NCI-H345 treated with DMSO at 0.1 percent for 48 hours (cell line): ENCODE results near the gene RHBDD2.
"Not testable (repeated sequence)": the region's sequence is repeated elsewhere in the genome, so short reads cannot be mapped to it uniquely, and the experiment has no call there.

ENCODE experiments used
- DNase-seq: peaks from one replicate; lab custom pipeline; 2025; ENCODE audit not compliant: unreplicated experiment; lab: John Stamatoyannopoulos, UW

Gene RHBDD2

GRCh38 chr7:75866114-75866488, 12.7 kb upstream of the RHBDD2 start:
- DNase-seq, result no peak

- peak; percentile 54 for DNase-seq
Measured at GRCh38 chr7:75866489-75867389, 12.1 kb upstream of the RHBDD2 start.

- DNase-seq, result no peak
Measured at GRCh38 chr7:75867390-75867717, 11.5 kb upstream of the RHBDD2 start.

- DNase-seq, result no peak
Measured at GRCh38 chr7:75868153-75868552, 10.7 kb upstream of the RHBDD2 start.

GRCh38 chr7:75869776-75870379, 9.0 kb upstream of the RHBDD2 start:
- no peak for DNase-seq

GRCh38 chr7:75870557-75871161, 8.2 kb upstream of the RHBDD2 start:
- DNase-seq, result no peak

GRCh38 chr7:75872073-75872782, 6.6 kb upstream of the RHBDD2 start:
- DNase-seq, result no peak

- DNase-seq, result not testable (repeated sequence)
Measured at GRCh38 chr7:75874180-75874579, 4.7 kb upstream of the RHBDD2 start.

GRCh38 chr7:75875113-75876080, 3.4 kb upstream of the RHBDD2 start:
- DNase-seq, result no peak

- no peak for DNase-seq
Measured at GRCh38 chr7:75876126-75876881, 2.5 kb upstream of the RHBDD2 start.

- no peak for DNase-seq
Measured at GRCh38 chr7:75878312-75878768, 494 bp upstream of the RHBDD2 start.

- DNase-seq, result no peak
Measured at GRCh38 chr7:75879771-75880184, 944 bp downstream of the RHBDD2 start.

GRCh38 chr7:75880242-75880641, 1.4 kb downstream of the RHBDD2 start:
- no peak for DNase-seq

- no peak for DNase-seq
Measured at GRCh38 chr7:75881436-75882095, 2.7 kb downstream of the RHBDD2 start.

GRCh38 chr7:75883265-75883824, 4.5 kb downstream of the RHBDD2 start:
- not testable (repeated sequence) for DNase-seq

GRCh38 chr7:75884476-75884875, 5.6 kb downstream of the RHBDD2 start:
- DNase-seq, result no peak

- no peak for DNase-seq
Measured at GRCh38 chr7:75885036-75885435, 6.2 kb downstream of the RHBDD2 start.

GRCh38 chr7:75887669-75888369, 9.0 kb downstream of the RHBDD2 start:
- no peak for DNase-seq
